Endometrial microvascular endothelial cells (primary cell): ENCODE results near the gene CDCA5. TPM values are rescaled to one million over a fixed set of nuclear protein-coding genes. Genes with fewer than 3 reads are reported as not detected.

Source experiments
- in situ Hi-C: cut with HindIII; loops from 2 replicates; pipeline ENCODE4 v1.10.0; 2017; ENCODE audit warnings: low sequenced_read_pairs, low pct_unique_long_range_greater_than_20kb; ENCODE audit errors: inconsistent ontology term
- total RNA-seq: library from RNA; depleted of rRNA; stranded (reverse); fragments of >200 nt; gene quantifications from one replicate; pipeline ENCODE4 v1.2.3, GENCODE V29; 2015; ENCODE audit errors: inconsistent ontology term

CDCA5 gene, protein sequence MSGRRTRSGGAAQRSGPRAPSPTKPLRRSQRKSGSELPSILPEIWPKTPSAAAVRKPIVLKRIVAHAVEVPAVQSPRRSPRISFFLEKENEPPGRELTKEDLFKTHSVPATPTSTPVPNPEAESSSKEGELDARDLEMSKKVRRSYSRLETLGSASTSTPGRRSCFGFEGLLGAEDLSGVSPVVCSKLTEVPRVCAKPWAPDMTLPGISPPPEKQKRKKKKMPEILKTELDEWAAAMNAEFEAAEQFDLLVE
- total RNA-seq = 38.7 TPM

DNA sequence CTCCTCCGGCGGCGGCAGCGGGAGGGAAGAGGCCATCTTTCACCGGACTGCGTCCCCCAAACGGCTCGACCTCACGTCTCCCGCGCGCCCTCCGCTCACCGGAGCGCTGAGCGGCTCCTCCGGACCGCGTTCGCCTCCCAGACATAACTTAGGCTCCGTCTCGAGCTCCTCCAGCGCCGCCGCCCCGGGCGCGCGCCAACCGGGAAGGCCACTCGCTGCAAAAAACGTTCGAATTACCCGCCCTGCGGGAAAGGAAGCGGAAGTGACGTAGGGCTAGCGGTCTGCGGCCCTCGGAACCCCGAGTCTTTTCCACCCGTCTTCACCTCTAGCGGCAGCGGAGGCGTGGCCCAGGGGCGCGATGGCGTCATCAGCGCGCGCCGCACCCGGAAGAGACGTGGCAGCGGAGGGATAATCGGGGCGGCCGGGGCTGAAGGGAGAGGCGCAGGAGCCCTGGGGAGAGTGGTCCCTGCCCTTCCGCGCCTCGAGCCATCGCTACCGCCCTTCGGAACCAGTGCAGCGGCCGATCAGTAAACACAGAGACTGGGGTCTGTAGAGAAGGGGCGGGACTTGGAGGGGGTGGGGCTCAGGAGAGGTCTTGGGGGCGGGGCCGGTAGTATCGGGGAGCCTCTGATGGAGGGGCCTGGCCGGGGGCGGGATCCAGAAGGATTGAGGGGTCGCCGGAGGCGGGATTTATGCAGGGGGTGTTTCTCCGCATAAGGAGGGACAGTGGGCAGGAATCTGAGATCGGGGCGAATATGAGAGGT is at the start of gene CDCA5, which contains the start of gene ZFPL1:
Gene CDCA5, minus strand, starts transcription at position 207 of the 764 bp plus-strand sequence. Its CDS starts 62 bp downstream, at position 145.
Gene ZFPL1, plus strand, starts transcription at position 389 of the 764 bp plus-strand sequence. CDS start 477 bp downstream, outside the sequence.
- in situ Hi-C loops = no loop called here

DNA sequence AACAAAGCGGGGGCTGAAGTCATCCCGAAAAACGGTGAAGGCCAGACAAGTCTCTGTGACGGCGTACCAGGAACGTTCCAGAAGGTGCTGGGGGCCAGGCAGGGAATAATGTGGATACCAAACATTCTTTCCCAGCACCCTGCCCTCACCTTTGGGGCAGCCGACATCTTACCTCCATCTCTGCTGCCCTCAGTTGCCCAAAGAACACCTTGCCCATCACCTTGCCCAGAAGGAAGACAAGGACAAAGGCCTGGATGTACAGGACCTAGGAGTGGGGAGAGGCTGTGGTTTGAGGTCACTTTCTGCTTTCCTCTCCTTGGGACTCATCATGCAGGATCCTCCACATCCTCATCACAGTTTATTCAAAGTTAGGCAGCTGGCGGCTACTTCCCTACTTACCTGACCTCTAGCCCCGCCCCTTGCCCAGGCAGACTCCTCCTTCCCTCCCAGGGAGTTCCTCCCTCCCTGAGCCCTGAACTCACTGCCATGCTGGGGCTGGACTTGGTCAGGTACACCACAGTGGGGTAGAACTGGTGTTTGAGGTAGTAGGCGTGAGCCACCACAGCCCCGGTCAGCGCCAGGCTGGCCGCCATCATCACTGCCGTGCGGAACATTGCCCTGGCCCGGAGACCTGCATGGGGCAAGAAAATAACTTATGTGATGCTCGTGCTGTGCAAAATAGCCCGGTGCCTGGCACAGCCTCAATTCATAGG is 49.3 kb upstream of the CDCA5 start:
- in situ Hi-C loops = no loop called here

DNA sequence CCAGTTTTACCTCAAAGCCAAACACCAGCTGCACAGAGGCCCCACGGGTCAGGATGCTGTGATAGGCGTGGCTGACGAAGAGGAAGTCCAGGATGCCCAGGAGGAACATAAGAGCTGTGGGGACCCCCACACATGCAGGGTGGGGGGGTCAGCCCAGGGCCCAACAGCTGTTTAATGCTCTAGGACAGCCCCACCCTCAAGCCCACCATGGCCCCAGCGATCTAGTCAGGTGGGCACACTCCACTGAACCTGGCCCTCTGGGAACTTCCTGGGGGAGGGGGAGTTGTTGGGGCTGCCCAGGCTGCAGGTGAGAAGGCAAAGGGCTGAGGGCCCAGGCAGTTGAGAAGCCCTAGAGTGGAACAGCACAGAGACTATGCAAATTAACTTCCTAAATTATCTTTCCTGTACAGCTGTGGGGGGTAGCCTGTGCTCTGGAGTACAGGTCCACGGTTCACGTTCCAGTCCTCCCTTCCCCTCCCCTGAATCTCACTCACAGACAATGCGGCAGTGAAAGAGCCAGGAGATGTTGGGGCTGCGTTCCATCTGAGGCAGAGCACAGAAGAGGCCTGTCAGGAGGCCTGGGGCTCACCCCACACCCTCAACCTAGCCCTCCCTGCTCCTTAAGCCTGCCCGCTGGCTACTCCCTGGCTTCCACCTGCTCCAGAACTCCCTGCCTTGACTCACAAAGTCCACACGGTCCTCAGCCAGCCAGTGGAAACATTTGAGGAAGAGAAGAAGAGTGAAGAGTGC is 48.6 kb upstream of the CDCA5 start:
- in situ Hi-C loops = no loop called here

DNA sequence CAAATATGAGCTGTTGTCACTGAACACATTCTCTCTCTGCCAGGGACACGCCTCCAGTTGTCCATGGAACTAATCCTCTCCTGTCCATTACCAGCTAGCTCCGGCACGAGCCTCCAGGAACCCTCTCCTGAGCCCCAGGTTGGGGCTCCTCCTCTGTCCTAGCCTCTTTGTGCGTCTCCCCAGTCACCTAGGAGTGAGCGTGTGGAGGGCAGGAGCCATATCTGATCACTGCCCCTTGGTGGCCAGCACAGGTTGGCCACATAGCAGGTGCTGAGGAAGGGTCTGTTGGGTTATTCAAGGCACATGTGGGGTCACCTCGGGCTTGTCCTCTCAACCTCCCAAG is 48.0 kb upstream of the CDCA5 start:
- in situ Hi-C loops = no loop called here

DNA sequence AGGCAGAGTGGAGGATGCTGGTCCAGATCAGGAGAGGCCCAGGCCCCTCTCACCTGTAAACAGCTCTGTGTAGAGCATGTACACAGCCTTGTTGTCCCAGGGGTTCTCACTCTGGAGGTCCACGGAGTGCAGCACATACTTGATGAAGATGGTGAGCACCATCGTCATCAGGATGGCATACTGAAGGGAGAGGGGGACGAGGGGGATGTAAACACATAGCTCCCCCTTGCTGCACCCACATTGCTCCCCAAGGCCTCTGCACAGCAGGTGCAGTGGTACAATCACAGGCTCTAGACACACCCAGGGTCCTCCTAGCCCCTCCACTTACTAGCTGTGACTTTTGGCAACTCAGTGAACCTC is 47.6 kb upstream of the CDCA5 start:
- in situ Hi-C loops = no loop called here

DNA sequence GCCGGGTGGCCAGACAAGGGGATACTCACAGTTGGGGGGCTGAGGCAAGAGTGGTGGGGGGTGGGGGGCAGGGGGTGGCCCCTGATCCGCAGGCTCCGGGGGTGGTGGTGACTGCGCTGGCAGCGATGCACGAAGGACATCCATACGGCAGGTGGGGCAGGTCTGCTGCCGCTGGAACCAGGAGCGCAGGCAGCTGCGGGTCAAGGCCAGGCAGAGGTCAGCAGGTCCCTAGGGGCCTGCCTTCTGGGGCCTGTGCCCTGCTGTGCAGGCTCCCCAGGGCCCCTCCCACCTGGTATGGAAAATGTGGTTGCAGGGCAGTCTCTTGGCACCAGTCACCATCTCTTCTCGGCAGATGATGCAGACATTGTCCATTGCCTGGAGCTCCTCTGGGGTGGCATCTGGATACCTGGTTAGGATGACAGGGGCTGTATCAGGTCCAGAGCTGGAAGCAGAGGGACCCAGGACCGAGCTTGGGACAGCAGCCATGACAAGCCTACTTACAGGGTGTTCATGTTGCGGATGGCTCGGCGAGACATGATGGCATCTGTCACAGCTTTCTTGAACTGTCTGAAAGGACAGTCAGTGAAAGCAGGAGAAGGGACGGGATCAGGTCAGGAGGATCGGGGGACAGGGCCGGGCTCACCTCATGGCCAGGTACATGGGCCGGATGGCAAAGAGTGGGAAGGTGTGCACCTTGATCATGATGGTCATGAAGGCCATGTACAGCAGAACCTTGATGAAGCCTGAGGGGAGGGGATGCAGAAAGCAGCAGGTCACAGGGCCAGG is 47.0 kb upstream of the CDCA5 start:
- in situ Hi-C loops = no loop called here

DNA sequence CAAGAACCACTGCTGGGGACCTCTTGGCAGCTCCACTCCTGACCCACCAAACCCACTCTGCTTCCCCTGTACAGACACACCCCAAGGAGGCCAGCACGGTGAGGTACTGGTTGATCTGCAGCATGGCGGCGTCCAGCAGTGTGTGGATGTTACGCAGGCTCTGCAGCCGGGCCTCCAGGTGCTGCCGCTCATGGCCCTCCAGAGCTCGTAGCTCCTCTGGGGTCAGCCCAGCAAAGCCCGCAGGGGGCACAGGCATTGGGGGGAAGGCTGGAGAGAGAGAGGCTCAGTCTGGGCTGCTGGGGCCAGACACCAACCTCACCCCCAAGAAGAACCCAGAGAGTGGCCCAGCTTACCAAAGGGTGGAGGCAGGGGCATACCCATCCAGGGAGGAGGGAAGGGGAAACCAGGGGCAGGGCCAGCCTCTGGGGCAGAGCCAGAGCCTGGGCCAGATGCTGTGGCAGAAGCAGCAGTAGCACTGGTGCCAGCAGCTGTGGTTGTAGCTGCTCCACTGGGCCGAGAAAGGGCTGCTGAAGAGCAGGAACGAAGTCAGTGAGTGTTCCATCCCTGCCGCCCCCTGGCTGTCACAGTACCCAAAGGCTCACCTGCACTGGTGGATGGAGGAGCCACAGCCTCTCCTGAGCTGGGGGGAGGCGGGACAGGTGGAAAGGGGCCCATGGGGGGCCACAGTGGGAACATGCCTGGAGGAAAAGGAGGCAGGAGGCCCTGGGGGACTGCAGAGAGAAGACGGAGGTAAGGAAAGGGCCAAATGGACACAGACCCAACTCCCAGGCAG is 46.0 kb upstream of the CDCA5 start:
- in situ Hi-C loops = no loop called here

DNA sequence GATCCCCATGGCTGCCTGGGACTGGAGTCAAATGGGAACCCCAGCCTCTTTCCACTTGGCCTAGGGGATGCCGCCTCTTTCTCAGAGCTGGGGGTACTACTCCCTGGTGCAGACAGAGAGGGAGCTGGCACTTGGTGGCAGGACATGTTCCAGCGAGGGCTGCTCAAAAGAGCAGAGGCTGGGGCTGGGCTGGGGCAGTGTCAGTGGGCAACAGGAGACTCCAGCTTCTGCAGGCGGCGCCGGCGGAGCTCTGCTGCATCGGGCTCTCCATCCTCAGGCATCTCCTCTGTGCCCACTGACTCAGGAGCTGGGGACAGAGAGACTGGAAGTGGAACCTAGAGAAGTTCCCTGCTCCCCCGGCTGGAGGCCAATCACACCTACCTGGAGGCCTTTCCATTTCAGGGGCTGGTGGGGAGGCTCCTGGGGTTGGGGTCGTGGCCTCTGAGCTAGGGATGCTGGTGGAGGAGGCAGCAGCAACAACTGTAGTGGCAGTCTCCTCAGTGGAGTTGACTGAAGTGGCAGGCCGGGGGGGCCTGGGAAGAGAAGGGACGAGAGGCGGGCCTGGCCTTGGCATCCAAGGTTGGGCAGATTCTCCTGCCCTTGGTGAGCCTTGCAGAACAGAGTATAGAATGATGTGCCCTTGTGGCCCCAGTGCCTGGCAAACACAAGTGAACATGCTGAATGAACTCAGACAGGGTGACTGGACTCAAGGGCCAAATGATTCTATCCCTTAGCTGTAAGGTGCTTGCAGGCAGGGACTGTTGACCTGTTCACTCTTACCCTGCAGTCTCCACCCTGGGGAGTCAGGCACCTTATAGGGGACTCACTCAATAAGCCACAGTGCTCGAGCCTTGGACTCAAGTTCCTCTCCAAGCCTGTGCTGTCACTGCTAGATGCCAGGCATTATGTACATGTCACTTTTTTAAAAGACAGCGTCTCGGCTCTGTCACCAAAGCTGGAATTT is 44.6 kb upstream of the CDCA5 start:
- in situ Hi-C loops = no loop called here

DNA sequence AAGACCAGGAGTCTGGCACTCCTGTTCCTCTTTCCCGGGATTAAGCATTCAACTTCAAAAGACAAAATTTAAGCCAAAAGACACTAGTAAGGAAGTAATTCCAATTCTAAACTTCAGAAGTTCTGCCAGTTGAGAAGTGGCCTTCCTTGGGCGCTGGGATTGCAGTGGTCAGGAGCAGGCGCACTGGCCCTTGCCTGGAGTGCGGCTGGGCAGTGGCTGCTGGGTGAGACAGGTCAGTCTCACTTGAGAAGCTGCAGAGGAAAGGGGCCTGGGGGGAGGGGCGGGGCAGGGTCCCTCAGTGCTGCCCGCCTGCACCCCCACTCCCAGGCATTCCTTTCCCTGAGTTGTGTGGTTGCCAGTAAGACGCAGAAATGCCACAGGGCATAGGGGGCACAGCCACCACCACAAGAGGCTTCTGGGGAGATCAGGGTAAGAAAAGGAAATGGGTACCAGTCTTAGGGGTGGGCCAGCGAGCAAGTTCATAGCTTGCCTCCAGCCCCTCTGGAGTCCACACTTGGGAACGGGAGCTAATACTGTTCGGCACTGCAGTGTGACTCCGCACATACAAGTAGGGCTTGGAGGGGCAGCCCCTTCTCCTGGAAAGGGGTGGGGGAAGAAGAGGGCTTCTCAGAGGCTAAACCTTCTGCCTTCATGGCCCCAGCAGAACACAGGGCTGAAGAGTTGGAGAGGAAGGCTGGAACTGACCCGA is 43.8 kb upstream of the CDCA5 start:
- in situ Hi-C loops = no loop called here

DNA sequence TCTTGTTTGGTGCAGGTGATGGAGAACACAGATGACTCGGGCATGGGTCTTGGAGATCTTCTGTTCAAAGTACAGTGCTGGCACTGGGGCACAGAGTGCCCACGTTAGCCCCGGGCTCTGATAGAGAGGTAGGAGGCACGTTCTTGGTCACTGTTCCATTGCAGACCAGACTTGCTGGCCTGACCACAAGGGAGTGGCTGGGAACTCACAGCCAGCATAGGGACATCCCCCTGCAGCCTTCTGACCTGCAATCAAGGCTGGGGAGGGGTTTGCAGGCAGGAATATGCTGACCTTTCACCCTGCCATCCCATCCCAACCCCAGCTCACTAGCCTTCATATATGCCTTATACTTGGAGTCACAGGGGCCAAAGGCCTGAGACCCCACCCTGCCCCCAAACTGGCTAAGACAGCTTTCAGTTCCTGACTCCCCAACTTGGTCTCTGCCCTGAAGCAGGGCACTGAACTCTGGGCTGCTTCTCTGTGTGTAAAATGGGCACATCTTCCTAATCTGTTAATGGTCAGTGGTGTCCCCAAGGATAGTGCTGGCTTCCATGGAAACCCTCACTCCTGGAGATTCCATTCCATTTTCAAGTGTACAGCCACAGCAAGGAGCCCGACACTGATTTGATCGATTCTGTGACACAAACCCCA is 42.9 kb upstream of the CDCA5 start:
- in situ Hi-C loops = no loop called here

DNA sequence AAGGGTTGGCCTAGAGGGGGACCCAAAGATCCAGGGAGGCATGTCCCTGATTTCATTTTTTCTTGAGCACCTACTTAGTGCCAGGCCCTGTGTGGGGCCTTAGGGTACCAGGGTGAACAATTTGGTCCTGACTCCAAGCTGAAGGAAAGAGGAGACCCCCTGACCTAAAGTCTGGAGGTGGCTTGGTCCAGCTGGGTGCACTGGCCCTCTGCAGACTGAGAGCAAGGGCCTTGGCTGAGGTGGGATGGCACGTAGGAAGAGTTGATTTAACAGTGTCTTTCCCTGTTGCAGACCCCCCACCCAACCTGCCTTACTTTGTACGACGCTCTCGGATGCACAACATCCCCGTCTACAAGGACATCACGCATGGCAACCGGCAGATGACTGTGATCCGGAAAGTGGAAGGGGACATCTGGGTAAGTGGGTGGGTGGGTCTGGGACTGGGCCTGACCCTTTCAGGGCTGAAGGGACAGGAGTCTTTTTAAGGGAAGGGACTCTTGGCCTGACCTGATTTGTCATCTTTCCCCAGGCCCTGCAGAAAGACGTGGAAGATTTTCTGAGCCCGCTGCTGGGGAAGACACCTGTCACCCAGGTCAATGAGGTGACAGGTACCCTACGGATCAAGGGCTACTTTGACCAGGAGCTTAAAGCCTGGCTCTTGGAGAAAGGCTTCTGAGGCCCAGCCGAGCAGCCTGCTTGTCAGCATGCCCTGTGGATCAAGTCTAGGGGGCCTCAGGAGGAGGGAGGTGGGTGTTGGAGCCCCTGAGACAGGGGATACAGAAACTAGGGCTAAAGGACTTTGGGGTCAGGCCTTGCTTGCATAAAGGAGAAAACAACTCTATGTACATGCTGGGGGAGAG is 41.6 kb upstream of the CDCA5 start:
- in situ Hi-C loops = no loop called here

DNA sequence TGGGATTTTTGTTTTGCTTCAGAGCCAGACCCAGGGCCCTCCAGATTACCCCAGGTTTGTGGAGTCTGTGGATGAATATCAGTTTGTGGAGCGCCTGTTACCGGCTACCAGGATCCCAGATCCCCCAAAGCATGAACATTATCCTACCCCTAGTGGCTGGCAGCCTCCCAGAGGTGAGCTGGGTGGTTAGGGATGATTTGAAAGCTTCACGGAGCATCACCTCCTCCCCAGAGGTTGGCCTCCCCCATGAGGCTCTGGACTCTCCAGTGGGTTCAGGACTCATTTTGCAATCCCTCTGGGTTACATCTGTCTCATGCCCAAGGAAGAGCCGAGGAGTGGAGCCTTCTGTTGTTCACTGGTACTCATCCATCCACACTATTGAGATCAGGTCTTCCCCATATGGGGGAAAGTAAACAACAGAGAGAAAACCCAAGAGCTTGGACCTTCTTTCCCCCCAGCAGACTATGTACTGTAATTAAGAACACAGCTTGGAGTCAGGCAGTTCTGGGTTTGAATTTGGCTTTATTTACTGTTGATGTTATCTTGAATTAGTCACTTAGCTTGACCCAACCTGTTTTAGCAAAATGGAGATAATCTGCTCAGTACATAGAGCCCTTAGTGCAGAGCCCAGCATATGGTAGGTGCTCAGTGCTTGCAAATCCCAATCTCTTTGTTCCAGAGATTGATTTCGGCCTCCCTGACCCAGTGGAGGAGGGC is 40.8 kb upstream of the CDCA5 start:
- in situ Hi-C loops = no loop called here

DNA sequence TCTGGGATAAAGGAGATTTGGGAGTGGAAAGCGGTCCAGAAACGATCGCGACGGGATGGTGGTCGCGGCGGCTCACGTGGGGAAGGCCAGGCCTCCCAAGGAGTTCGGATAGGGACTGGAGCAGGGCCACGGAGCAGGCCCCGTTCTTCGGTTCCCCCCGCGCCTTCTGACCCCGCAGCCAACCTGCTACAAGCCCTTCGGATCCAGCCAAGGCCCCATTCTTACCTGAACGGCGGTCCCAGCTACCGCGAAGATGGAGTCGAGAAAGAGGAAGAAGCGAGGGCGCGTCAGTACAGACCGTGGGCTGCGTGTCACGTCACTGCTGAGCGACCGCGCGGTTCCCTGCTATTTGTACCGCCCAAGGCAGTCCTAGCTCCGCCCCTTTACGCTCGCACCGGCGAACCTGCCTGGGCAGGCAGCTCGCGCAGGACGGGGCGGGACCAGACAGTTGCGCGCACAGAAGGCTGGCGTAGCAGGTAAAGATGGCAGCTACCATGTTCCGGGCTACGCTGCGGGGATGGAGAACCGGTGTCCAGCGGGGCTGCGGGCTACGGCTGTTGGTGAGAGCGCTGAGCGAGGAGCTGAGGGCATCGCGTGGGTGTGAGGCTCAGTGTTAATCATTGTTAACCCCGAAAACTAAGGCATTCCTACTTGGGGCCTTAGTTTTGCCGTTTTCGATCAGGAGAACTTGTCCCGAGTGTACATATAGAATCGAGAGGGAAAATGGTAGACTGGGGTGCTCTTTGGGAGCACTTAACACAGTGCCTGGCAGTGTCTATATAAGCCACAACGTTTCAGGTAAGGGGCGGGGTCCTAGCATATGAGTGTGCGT is 38.2 kb upstream of the CDCA5 start, which contains the start of the genes FAU and MRPL49:
Gene FAU, minus strand, starts transcription at position 270 of the 832 bp plus-strand sequence. CDS start 321 bp downstream, outside the sequence.
Gene MRPL49, plus strand, starts transcription at position 457 of the 832 bp plus-strand sequence. Its CDS starts 26 bp downstream, at position 483.
- in situ Hi-C loops = no loop called here
